OCI-LY3 (cell line): ENCODE measurements around the gene LTBP1.

Experiments used
- CTCF ChIP-seq: fragments of 200-600, 300-600 bp; sonication (generic); IDR thresholded peaks from 2 replicates; pipeline ENCODE4 v1.5.1; 2014; ENCODE audit warnings: antibody characterized with exemption, low read length, low read depth
- EZH2phosphoT487 ChIP-seq: fragments of 200-600 bp; shearing (Covaris generic); IDR thresholded peaks from 2 replicates; pipeline ENCODE4 v1.6.1; 2018; ENCODE audit warnings: antibody characterized with exemption, mixed run types, low read depth

- TF ChIP-seq CTCF (no peak), EZH2phosphoT487 (no peak)
These were observed 158.0 kb downstream of the LTBP1 start for GRCh38 chr2:33104726-33105125.
